Measurements from ENCODE around the gene MB21D2. TPM values are rescaled to one million over a fixed set of nuclear protein-coding genes. Genes with fewer than 3 reads are reported as not detected.
"Not testable (repeated sequence)": the region's sequence is repeated elsewhere in the genome, so short reads cannot be mapped to it uniquely, and the experiment has no call there.

Gene MB21D2
- total RNA-seq, 2 experiments from 2014 or later: 8.7 to 9.1 TPM

DNA sequence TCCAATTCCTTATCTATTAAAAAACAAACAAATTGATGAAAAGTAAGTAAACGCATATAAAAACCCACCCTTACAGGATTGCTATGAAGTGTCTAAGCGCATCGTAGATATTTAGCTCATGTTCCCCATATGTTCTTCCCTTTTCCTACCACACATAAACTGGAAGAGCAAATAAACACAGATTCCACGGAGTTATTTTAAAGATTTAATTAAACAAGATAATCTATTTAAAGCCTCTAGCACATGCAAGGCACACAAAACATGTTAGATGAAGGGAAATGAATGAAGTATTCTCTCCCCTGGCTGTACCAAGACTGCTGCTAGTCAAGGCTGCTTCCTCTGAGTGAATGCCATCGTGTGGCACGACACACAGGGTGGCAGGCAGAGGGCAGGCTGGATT lies 111.9 kb downstream of the MB21D2 start:
- ChIA-PET CTCF (interaction anchor here (1.0 kb wide), 1 partner anchor 235 kb away, joined by 3 read pairs; no protein-coding TSS in a partner anchor), POLR2A (no interaction called here)
- H3K36me3 Mint-ChIP-seq: no peaks in the 10 kb centered on the region
- H3K4me1 Mint-ChIP-seq (ENCODE audit: low read depth): no peaks in the 10 kb centered on the region
- H3K9me3 Mint-ChIP-seq: no peaks in the 10 kb centered on the region
- DNase-seq: no peak
- intact Hi-C loops (cut with micrococcal nuclease): no loop called here
- no peak overlapping the region for H3K4me3 Mint-ChIP-seq
- H3K27ac Mint-ChIP-seq: no peak overlapping the region
- H3K27me3 Mint-ChIP-seq: no peaks in the 10 kb centered on the region

DNA sequence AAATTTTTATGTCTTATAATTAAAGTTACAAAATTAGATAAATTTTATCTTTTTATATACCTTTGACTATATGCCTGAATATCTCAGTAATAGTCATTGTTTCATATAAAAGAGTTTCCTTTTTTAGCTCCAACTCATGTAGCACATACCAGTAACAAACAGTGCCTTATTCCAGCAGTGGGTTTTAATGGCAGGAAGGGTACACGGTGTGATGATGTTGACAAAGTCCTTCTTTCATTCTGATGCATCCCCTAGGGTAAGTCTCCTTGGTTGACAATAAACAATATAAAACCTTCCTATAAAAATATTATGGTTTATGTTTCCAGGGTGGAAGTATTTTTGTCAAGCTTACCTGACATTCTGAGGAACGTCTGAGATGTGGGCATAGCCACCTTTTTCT lies 113.2 kb downstream of the MB21D2 start:
- Mint-ChIP-seq H3K4me3 (no peak overlapping the region), H3K27me3 (no peaks in the 10 kb centered on the region), H3K4me1 (ENCODE audit: low read depth) (no peaks in the 10 kb centered on the region), H3K36me3 (no peaks in the 10 kb centered on the region), H3K27ac (no peak overlapping the region), H3K9me3 (no peaks in the 10 kb centered on the region)
- ChIA-PET CTCF (interaction anchor here (1.0 to 3.6 kb wide), 3 partner anchors 9 to 728 kb away, joined by 3 to 19 read pairs (median 8); no protein-coding TSS in a partner anchor), POLR2A (no interaction called here)
- no peak for DNase-seq
- intact Hi-C loops (cut with micrococcal nuclease): no loop called here

DNA sequence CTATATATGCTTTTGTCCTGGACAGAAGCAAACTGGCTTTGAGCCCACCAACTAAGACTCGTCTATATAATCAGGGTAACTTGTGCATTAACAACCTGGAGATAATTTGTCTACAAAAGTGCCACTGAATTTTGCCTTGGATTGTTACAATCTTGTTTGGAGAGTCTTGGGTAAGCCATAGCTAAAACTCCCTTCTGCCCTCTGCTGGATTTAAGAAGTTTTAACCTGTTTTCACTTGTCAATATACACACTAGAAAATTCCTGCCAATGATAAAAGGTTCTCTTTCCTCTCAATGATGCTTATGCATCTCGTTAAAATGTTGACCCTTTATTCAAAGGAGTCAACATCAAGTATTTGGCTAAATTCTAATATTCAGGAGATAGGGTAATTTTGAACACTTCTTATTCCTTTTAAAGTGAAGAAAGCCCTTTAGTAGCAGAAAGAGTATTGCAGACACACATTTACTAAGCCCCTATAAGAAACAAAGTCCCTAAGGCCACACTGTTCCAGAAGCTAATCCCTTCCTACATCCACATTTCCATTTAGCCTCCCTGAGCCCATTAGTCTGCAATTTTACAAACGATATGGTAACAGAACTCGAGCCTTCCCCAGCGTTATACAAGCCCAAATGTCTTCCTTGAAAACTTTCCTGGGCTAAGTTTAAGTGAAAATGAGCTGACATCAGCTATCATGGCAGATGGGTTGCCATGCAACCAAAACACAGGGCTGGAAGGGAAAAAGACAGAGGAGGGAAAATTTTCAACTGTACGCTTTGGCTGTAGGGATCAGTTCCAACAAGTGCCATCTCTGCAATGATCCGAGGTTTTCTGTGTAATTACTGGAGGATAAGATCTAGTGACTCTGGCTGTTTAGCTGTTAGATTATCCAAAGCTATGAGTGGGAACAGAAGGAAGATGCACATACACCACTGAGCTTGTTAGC lies 114.4 kb downstream of the MB21D2 start:
- CTCF ChIA-PET: interaction anchor here (0.6 to 3.6 kb wide), 8 partner anchors 10 to 335 kb away, joined by 3 to 19 read pairs (median 3); no protein-coding TSS in a partner anchor
- no peak overlapping the region for H3K27ac Mint-ChIP-seq
- no peaks in the 10 kb centered on the region for H3K4me1 Mint-ChIP-seq (ENCODE audit: low read depth)
- POLR2A ChIA-PET: no interaction called here
- H3K9me3 Mint-ChIP-seq: no peaks in the 10 kb centered on the region
- intact Hi-C loops (cut with micrococcal nuclease): loop anchor here (1.0 kb wide), 2 partner anchors 237 to 336 kb away; no protein-coding TSS in a partner anchor
- peaks cover 5% of the 10 kb centered on the region for H3K36me3 Mint-ChIP-seq
- DNase-seq: no peak
- H3K27me3 Mint-ChIP-seq: no peaks in the 10 kb centered on the region
- no peak overlapping the region for H3K4me3 Mint-ChIP-seq

GRCh38 chr3:192801985-192802384 lies 115.7 kb downstream of the MB21D2 start:
- DNase-seq: no peak
- Mint-ChIP-seq H3K4me1 (ENCODE audit: low read depth) (no peaks in the 10 kb centered on the region), H3K4me3 (no peak overlapping the region), H3K27ac (no peak overlapping the region), H3K36me3 (peaks cover 5% of the 10 kb centered on the region), H3K27me3 (no peaks in the 10 kb centered on the region), H3K9me3 (no peaks in the 10 kb centered on the region)
- ChIA-PET CTCF (interaction anchor here (3.6 kb wide), 1 partner anchor 235 kb away, joined by 19 read pairs; no protein-coding TSS in a partner anchor), POLR2A (no interaction called here)
- intact Hi-C loops (cut with micrococcal nuclease): no loop called here

- DNase-seq: no peak
- CTCF ChIA-PET: no interaction called here
- H3K4me1 Mint-ChIP-seq (ENCODE audit: low read depth): no peaks in the 10 kb centered on the region
- intact Hi-C loops (cut with micrococcal nuclease): no loop called here
- no peaks in the 10 kb centered on the region for H3K9me3 Mint-ChIP-seq
- POLR2A ChIA-PET: no interaction called here
- H3K27ac Mint-ChIP-seq: no peak overlapping the region
- no peaks in the 10 kb centered on the region for H3K27me3 Mint-ChIP-seq
- H3K4me3 Mint-ChIP-seq: no peak overlapping the region
- peaks cover 5% of the 10 kb centered on the region for H3K36me3 Mint-ChIP-seq
Measured at GRCh38 chr3:192799721-192800120, 117.9 kb downstream of the MB21D2 start.

GRCh38 chr3:192795021-192795420 lies 122.6 kb downstream of the MB21D2 start:
- DNase-seq: no peak
- Mint-ChIP-seq H3K4me3 (no peak overlapping the region), H3K27ac (no peak overlapping the region), H3K36me3 (peaks cover 5% of the 10 kb centered on the region), H3K9me3 (no peaks in the 10 kb centered on the region), H3K4me1 (ENCODE audit: low read depth) (no peaks in the 10 kb centered on the region), H3K27me3 (no peaks in the 10 kb centered on the region)
- CTCF ChIA-PET: no interaction called here
- POLR2A ChIA-PET: no interaction called here
- intact Hi-C loops (cut with micrococcal nuclease): no loop called here

- POLR2A ChIA-PET: no interaction called here
- H3K4me3 Mint-ChIP-seq: no peak overlapping the region
- no peak for DNase-seq
- peaks cover 3% of the 10 kb centered on the region for H3K36me3 Mint-ChIP-seq
- H3K27me3 Mint-ChIP-seq: no peaks in the 10 kb centered on the region
- CTCF ChIA-PET: no interaction called here
- H3K9me3 Mint-ChIP-seq: peaks cover 2% of the 10 kb centered on the region
- intact Hi-C loops (cut with micrococcal nuclease): no loop called here
- no peaks in the 10 kb centered on the region for H3K4me1 Mint-ChIP-seq (ENCODE audit: low read depth)
- H3K27ac Mint-ChIP-seq: no peak overlapping the region
Measured at GRCh38 chr3:192794216-192794615, 123.4 kb downstream of the MB21D2 start.

DNA sequence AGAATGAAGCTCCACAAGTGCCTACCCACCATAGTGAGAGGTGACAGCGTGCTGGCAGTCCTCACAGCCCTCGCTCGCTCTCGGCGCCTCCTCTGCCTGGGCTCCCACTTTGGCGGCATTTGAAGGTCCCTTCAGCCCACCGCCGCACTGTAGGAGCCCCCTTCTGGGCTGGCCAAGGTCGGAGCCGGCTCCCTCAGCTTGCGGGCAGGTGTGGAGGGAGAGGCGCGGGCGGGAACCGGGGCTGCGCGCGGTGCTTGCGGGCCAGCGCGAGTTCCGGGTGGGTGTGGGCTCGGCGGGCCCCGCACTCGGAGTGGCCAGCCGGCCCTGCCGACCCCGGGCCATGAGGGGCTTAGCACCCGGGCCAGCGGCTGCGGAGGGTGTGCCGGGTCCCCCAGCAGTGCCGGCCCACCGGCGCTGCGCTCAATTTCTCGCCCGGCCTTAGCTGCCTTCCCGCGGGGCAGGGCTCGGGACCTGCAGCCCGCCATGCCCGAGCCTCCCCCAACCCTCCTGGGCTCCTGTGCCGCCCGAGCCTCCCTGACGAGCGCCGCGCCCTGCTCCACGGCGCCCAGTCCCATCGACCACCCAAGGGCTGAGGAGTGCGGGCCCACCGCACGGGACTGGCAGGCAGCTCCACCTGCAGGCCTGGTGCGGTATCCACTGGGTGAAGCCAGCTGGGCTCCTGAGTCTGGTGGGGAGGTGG lies 128.7 kb downstream of the MB21D2 start:
- intact Hi-C loops (cut with micrococcal nuclease); CTCF ChIA-PET; H3K9me3 Mint-ChIP-seq; H3K4me1 Mint-ChIP-seq (ENCODE audit: low read depth); H3K27ac Mint-ChIP-seq; H3K27me3 Mint-ChIP-seq; POLR2A ChIA-PET; DNase-seq; H3K4me3 Mint-ChIP-seq; H3K36me3 Mint-ChIP-seq: not testable (repeated sequence)

DNA sequence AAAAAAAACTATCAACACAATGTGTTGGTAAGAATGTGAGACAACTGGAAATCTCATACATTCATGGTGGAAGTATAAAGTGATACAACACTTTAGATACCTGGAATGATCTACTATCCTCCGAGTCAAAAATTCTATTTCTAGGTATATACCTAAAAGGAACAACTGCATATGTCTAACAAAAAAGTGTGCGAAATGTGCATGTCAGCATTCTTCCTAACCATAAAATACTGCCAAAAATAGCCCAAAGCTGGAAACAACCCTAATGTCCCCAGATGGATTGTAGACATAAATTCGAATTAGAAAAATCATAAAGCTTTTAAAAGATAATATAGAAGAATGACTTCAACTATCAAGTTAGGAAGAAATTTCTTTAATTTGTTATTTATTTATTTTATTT lies 139.1 kb downstream of the MB21D2 start:
- H3K27me3 Mint-ChIP-seq: peaks cover 3% of the 10 kb centered on the region
- H3K27ac Mint-ChIP-seq: no peak overlapping the region
- ChIA-PET POLR2A (no interaction called here), CTCF (no interaction called here)
- peaks cover 6% of the 10 kb centered on the region for H3K36me3 Mint-ChIP-seq
- intact Hi-C loops (cut with micrococcal nuclease): no loop called here
- no peaks in the 10 kb centered on the region for H3K4me1 Mint-ChIP-seq (ENCODE audit: low read depth)
- DNase-seq: no peak
- peaks cover 13% of the 10 kb centered on the region for H3K9me3 Mint-ChIP-seq
- no peak overlapping the region for H3K4me3 Mint-ChIP-seq

DNA sequence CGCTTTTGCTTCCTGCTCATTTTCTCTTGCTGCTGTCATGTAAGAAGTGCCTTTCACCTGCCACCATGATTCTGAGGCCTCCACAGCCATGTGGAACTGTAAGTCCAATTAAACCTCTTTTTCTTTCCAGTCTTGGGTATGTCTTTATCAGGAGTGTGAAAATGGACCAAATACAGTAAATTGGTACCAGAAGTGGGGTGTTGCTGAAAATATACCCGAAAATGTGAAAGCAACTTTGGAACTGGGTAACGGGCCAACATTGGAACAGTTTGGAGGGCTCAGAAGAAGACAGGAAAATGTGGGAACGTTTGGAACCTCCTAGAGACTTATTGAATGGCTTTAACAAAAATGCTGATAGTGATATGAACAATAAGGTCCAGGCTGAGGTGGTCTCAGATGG lies 143.3 kb downstream of the MB21D2 start:
- CTCF ChIA-PET; intact Hi-C loops (cut with micrococcal nuclease); H3K4me1 Mint-ChIP-seq (ENCODE audit: low read depth); H3K27me3 Mint-ChIP-seq; DNase-seq; POLR2A ChIA-PET; H3K27ac Mint-ChIP-seq; H3K4me3 Mint-ChIP-seq; H3K36me3 Mint-ChIP-seq: not testable (repeated sequence)
- H3K9me3 Mint-ChIP-seq: peaks cover 13% of the 10 kb centered on the region

DNA sequence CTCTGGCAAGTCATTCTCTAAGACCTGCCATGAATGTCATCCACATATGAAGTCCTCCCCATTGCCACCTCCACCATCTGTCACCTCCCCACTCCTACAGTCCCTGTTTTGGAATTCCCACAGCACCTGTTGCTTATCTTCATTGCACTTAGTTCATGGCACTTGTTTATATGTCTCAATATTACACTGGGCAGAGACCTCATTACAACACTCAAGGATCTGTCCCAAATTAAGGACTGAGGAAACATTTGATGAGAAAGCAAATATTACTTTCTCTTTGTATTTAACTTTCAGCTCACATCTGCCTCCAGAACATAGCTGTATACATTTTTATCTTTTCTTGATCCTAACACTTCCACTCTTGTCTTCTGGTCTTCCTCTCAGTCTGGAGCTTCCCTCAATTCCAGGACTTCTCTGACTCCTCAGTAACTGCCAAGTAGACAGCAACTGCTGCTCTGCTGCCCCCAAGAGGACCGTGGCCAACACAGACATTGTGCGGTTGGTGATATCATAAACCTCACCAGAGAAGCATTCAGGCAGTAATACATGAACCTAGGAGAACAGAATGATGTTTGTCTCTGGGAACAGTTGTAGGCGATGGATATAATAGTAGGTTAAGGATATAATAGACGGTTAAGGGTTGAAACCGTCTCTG lies 145.3 kb downstream of the MB21D2 start:
- Mint-ChIP-seq H3K36me3 (peaks cover 6% of the 10 kb centered on the region), H3K9me3 (peaks cover 13% of the 10 kb centered on the region), H3K4me1 (ENCODE audit: low read depth) (no peaks in the 10 kb centered on the region), H3K27me3 (peaks cover 2% of the 10 kb centered on the region), H3K4me3 (no peak overlapping the region), H3K27ac (no peak overlapping the region)
- no peak for DNase-seq
- intact Hi-C loops (cut with micrococcal nuclease): no loop called here
- POLR2A ChIA-PET: no interaction called here
- CTCF ChIA-PET: no interaction called here

GRCh38 chr3:192758654-192759053 lies 159.0 kb downstream of the MB21D2 start:
- peaks cover 5% of the 10 kb centered on the region for H3K9me3 Mint-ChIP-seq
- H3K4me1 Mint-ChIP-seq (ENCODE audit: low read depth): no peaks in the 10 kb centered on the region
- peaks cover 3% of the 10 kb centered on the region for H3K27me3 Mint-ChIP-seq
- CTCF ChIA-PET: no interaction called here
- H3K27ac Mint-ChIP-seq: no peak overlapping the region
- POLR2A ChIA-PET: no interaction called here
- intact Hi-C loops (cut with micrococcal nuclease): no loop called here
- H3K4me3 Mint-ChIP-seq: no peak overlapping the region
- DNase-seq: no peak
- H3K36me3 Mint-ChIP-seq: no peaks in the 10 kb centered on the region

All from activated CD4-positive, alpha-beta memory T cell treated with anti-CD3 and anti-CD28 coated beads for 36 hours (primary cell).